Right cardiac atrium (tissue), 5 donors: ENCODE data around the gene PCARE. TPM values are rescaled to one million over a fixed set of nuclear protein-coding genes. Genes with fewer than 3 reads are reported as not detected.

ENCODE experiments used
- ATAC-seq, 2 donors: fragments of 200-7000 bp; cut with Tn5 transposase; one replicate each; pipeline versions ENCODE4 v1.8.0 to v1.9.1; 2020; ENCODE audit warnings: moderate library complexity in 2 of 2, mild to moderate bottlenecking in 1 of 2
- DNase-seq, 3 donors: peaks; one replicate each; pipeline ENCODE4 v3.0.0-alpha.2; 2020
- H3K27ac ChIP-seq: one replicate; pipeline ENCODE4 v1.5.1; 2013; ENCODE audit warnings: mild to moderate bottlenecking, low read length, control low read depth, moderate library complexity
- H3K27me3 ChIP-seq: one replicate; pipeline ENCODE4 v1.6.1; 2013; ENCODE audit not compliant: control insufficient read depth, insufficient read depth
- H3K4me1 ChIP-seq: one replicate; pipeline ENCODE4 v1.6.1; 2013; ENCODE audit warnings: low read length; ENCODE audit not compliant: control insufficient read depth, insufficient read depth
- H3K4me3 ChIP-seq: one replicate; pipeline ENCODE4 v1.5.1; 2013; ENCODE audit warnings: low read length, control low read depth
- H3K9me3 ChIP-seq: one replicate; pipeline ENCODE4 v1.6.1; 2013; ENCODE audit warnings: low read length; ENCODE audit not compliant: control insufficient read depth
- WGBS: extraction: QIAGEN DNeasy Blood & Tissue Kit; methylation state at CpG from one replicate; pipeline ENCODE4 v1.1.7; 2013; 5-methylcytosine and 5-hydroxymethylcytosine counted together
- intact Hi-C, 4 donors: fragments of 100-400 bp; cut with DNase I; formaldehyde crosslinking; loops; one replicate each; pipeline versions ENCODE4 v1.11.0 to v1.14.0; 2022 to 2023
- polyA plus RNA-seq: library from polyadenylated mRNA; stranded (reverse); fragments of 200-250 nt; gene quantifications from one replicate; pipeline ENCODE4 v1.2.3, GENCODE V29; 2013
- total RNA-seq, 4 donors: library from RNA; stranded (reverse); fragmentation: NEBNext Ultra II Directional; extraction: Animal tissue kit (Norgen Biotek cat#: 25700); gene quantifications; one replicate each; pipeline ENCODE4 v1.2.1, GENCODE V29; 2021
- donor health status: healthy with polysubstance abuse.
- donor health status: DM: no; HTN: yes; CAD: no.
- donor health status: DM: no; HTN: no; CAD: no.
- donor health status: DM: no; HTN: yes; CAD: no; lungs with severe emphysema.
- donor health status: DM: yes; HTN: yes; CAD: no.

The PCARE gene
- total and polyA plus RNA-seq, 5 donors, result 0.47 to 5.3 (median 1.9) TPM

GRCh38 chr2:29063056-29063455, 11.3 kb downstream of the PCARE start:
- H3K27me3 ChIP-seq, result no peaks in the 10 kb centered on the region
- no peak overlapping the region for H3K4me3 ChIP-seq
- 63% methylated on average over 6 of the region's 6 CpGs for WGBS
- ATAC-seq (no peak), DNase-seq (peak in 2 of 3 donors; percentile 62 to 83)
- no peak overlapping the region for H3K27ac ChIP-seq
- intact Hi-C loops, result no loop called here
- peaks cover 15% of the 10 kb centered on the region for H3K4me1 ChIP-seq
- no peaks in the 10 kb centered on the region for H3K9me3 ChIP-seq

- Histone ChIP-seq H3K27ac (no peak overlapping the region), H3K4me1 (peaks cover 15% of the 10 kb centered on the region), H3K27me3 (no peaks in the 10 kb centered on the region), H3K4me3 (no peak overlapping the region), H3K9me3 (no peaks in the 10 kb centered on the region)
- ATAC-seq (no peak), DNase-seq (no peak)
- WGBS, result 94% methylated on average over 10 of the region's 10 CpGs
- intact Hi-C loops, result no loop called here
Measured at GRCh38 chr2:29062371-29062770, 12.0 kb downstream of the PCARE start.

GRCh38 chr2:29061616-29062015, 12.7 kb downstream of the PCARE start:
- H3K27ac ChIP-seq, result no peak overlapping the region
- no peaks in the 10 kb centered on the region for H3K27me3 ChIP-seq
- no peak for DNase-seq
- intact Hi-C loops, result no loop called here
- peaks cover 14% of the 10 kb centered on the region for H3K4me1 ChIP-seq
- 88% methylated on average over 3 of the region's 3 CpGs for WGBS
- H3K4me3 ChIP-seq, result no peak overlapping the region
- H3K9me3 ChIP-seq, result no peaks in the 10 kb centered on the region
- ATAC-seq, result no peak

GRCh38 chr2:29061176-29061575, 13.1 kb downstream of the PCARE start:
- peaks cover 10% of the 10 kb centered on the region for H3K4me1 ChIP-seq
- intact Hi-C loops, result no loop called here
- DNase-seq (no peak), ATAC-seq (no peak)
- H3K9me3 ChIP-seq, result no peaks in the 10 kb centered on the region
- H3K27me3 ChIP-seq, result no peaks in the 10 kb centered on the region
- 59% methylated on average over 6 of the region's 6 CpGs for WGBS
- H3K4me3 ChIP-seq, result no peak overlapping the region
- no peak overlapping the region for H3K27ac ChIP-seq

GRCh38 chr2:29060441-29060840, 13.9 kb downstream of the PCARE start:
- DNase-seq (no peak), ATAC-seq (no peak)
- H3K9me3 ChIP-seq, result no peaks in the 10 kb centered on the region
- peaks cover 9% of the 10 kb centered on the region for H3K4me1 ChIP-seq
- H3K27ac ChIP-seq, result no peak overlapping the region
- 66% methylated on average over 9 of the region's 9 CpGs for whole genome bisulfite sequencing
- H3K27me3 ChIP-seq, result no peaks in the 10 kb centered on the region
- H3K4me3 ChIP-seq, result no peak overlapping the region
- intact Hi-C loops, result no loop called here

GRCh38 chr2:29059624-29060023, 14.7 kb downstream of the PCARE start:
- H3K4me1 ChIP-seq, result peaks cover 5% of the 10 kb centered on the region
- WGBS, result 88% methylated on average over 1 of the region's 1 CpG
- intact Hi-C loops, result no loop called here
- DNase-seq (no peak), ATAC-seq (no peak)
- H3K27me3 ChIP-seq, result no peaks in the 10 kb centered on the region
- no peaks in the 10 kb centered on the region for H3K9me3 ChIP-seq
- no peak overlapping the region for H3K27ac ChIP-seq
- no peak overlapping the region for H3K4me3 ChIP-seq

- 85% methylated on average over 4 of the region's 4 CpGs for WGBS
- Histone ChIP-seq H3K9me3 (no peaks in the 10 kb centered on the region), H3K27me3 (no peaks in the 10 kb centered on the region), H3K27ac (no peak overlapping the region), H3K4me3 (no peak overlapping the region), H3K4me1 (peaks cover 3% of the 10 kb centered on the region)
- DNase-seq, result no peak
- ATAC-seq, result no peak
- intact Hi-C loops, result no loop called here
Measured at GRCh38 chr2:29057006-29057405, 17.3 kb downstream of the PCARE start.

GRCh38 chr2:29056452-29056851, 17.9 kb downstream of the PCARE start:
- WGBS, result 92% methylated on average over 5 of the region's 5 CpGs

GRCh38 chr2:29055601-29056000, 18.7 kb downstream of the PCARE start:
- H3K4me1 ChIP-seq, result peaks cover 3% of the 10 kb centered on the region
- 100% methylated on average over 1 of the region's 1 CpG for WGBS
- no peak for DNase-seq
- no peak for ATAC-seq
- no peaks in the 10 kb centered on the region for H3K27me3 ChIP-seq
- no peak overlapping the region for H3K27ac ChIP-seq
- H3K4me3 ChIP-seq, result no peak overlapping the region
- intact Hi-C loops, result no loop called here
- H3K9me3 ChIP-seq, result no peaks in the 10 kb centered on the region

More at GRCh38 chr2:29056452-29056851, 17.9 kb downstream of the PCARE start:
- intact Hi-C loops, result no loop called here
- Histone ChIP-seq H3K27ac (no peak overlapping the region), H3K4me3 (no peak overlapping the region), H3K27me3 (no peaks in the 10 kb centered on the region), H3K9me3 (no peaks in the 10 kb centered on the region), H3K4me1 (peaks cover 3% of the 10 kb centered on the region)
- DNase-seq (no peak), ATAC-seq (no peak)

- DNase-seq, result no peak
- WGBS, result 80% methylated on average over 7 of the region's 7 CpGs
- Histone ChIP-seq H3K27ac (no peak overlapping the region), H3K9me3 (no peaks in the 10 kb centered on the region), H3K27me3 (no peaks in the 10 kb centered on the region), H3K4me1 (no peaks in the 10 kb centered on the region), H3K4me3 (no peak overlapping the region)
- intact Hi-C loops, result no loop called here
- ATAC-seq, result no peak
Measured at GRCh38 chr2:29054430-29054829, 19.9 kb downstream of the PCARE start.

- DNase-seq, result no peak
- Histone ChIP-seq H3K27ac (no peak overlapping the region), H3K27me3 (no peaks in the 10 kb centered on the region), H3K9me3 (no peaks in the 10 kb centered on the region), H3K4me3 (no peak overlapping the region), H3K4me1 (no peaks in the 10 kb centered on the region)
- peak in 1 of 2 donors; percentile 47 for ATAC-seq
- WGBS, result 56% methylated on average over 5 of the region's 5 CpGs
- intact Hi-C loops, result no loop called here
Measured at GRCh38 chr2:29053670-29054400, 20.5 kb downstream of the PCARE start.

- WGBS, result 82% methylated on average over 7 of the region's 7 CpGs
- Histone ChIP-seq H3K27ac (no peak overlapping the region), H3K4me1 (no peaks in the 10 kb centered on the region), H3K27me3 (no peaks in the 10 kb centered on the region), H3K9me3 (no peaks in the 10 kb centered on the region), H3K4me3 (no peak overlapping the region)
- intact Hi-C loops, result no loop called here
- DNase-seq (no peak), ATAC-seq (no peak)
Measured at GRCh38 chr2:29053223-29053622, 21.1 kb downstream of the PCARE start.
